RWPE2 (cell line): ENCODE measurements around the gene RNF32.

ENCODE experiments used
- ATAC-seq: fragments of 200-7000 bp; cut with Tn5 transposase; 3 replicates; pipeline ENCODE4 v1.9.1; 2021; ENCODE audit warnings: low read depth
- DNase-seq: peaks from one replicate; pipeline ENCODE4 v3.0.0-alpha.2; 2020; ENCODE audit warnings: low spot score
- H3K27ac ChIP-seq: fragments of 450-650 bp; 2 replicates; pipeline ENCODE4 v1.5.1; 2017; ENCODE audit warnings: mild to moderate bottlenecking; ENCODE audit not compliant: poor library complexity, severe bottlenecking
- H3K27me3 ChIP-seq: fragments of 250-450 bp; sonication (Bioruptor Pico); 2 replicates; pipeline ENCODE4 v1.5.1; 2021; ENCODE audit warnings: mild to moderate bottlenecking, moderate library complexity; ENCODE audit not compliant: insufficient read depth, poor library complexity, severe bottlenecking
- H3K36me3 ChIP-seq: fragments of 250-450 bp; sonication (Bioruptor Pico); 2 replicates; pipeline ENCODE4 v1.5.1; 2020; ENCODE audit warnings: low read depth, mild to moderate bottlenecking, moderate library complexity
- H3K4me1 ChIP-seq: fragments of 250-450 bp; sonication (Bioruptor Pico); 2 replicates; pipeline ENCODE4 v1.5.1; 2021; ENCODE audit warnings: mild to moderate bottlenecking, moderate library complexity; ENCODE audit not compliant: insufficient read depth, poor library complexity, severe bottlenecking
- H3K4me3 ChIP-seq: fragments of 250-450 bp; sonication (Bioruptor Pico); 2 replicates; pipeline ENCODE4 v1.5.1; 2021; ENCODE audit warnings: mild to moderate bottlenecking, moderate library complexity; ENCODE audit not compliant: severe bottlenecking
- H3K9me3 ChIP-seq: fragments of 250-450 bp; sonication (Bioruptor Pico); 2 replicates; pipeline ENCODE4 v1.5.1; 2021; ENCODE audit warnings: mild to moderate bottlenecking, moderate library complexity; ENCODE audit not compliant: severe bottlenecking
- CTCF ChIP-seq: fragments of 450-650 bp; IDR thresholded peaks from one replicate; pipeline ENCODE4 v1.5.1; 2017; ENCODE audit warnings: mild to moderate bottlenecking, moderate library complexity; ENCODE audit not compliant: poor library complexity, severe bottlenecking

The RNF32 gene

GRCh38 chr7:156680281-156680680 is 39.7 kb downstream of the RNF32 start:
- Histone ChIP-seq H3K9me3 (no peaks in the 10 kb centered on the region), H3K4me1 (no peaks in the 10 kb centered on the region), H3K27me3 (no peaks in the 10 kb centered on the region), H3K36me3 (peaks cover 23% of the 10 kb centered on the region), H3K4me3 (no peak overlapping the region), H3K27ac (no peak overlapping the region)
- no peak for DNase-seq
- TF ChIP-seq CTCF: no peak
- ATAC-seq: no peak

GRCh38 chr7:156682928-156683327 is 42.4 kb downstream of the RNF32 start:
- H3K27me3 ChIP-seq: no peaks in the 10 kb centered on the region
- no peaks in the 10 kb centered on the region for H3K4me1 ChIP-seq
- TF ChIP-seq CTCF: no peak
- no peak overlapping the region for H3K27ac ChIP-seq
- no peaks in the 10 kb centered on the region for H3K9me3 ChIP-seq
- H3K4me3 ChIP-seq: no peak overlapping the region
- DNase-seq: no peak
- H3K36me3 ChIP-seq: peaks cover 17% of the 10 kb centered on the region
- no peak for ATAC-seq

GRCh38 chr7:156684251-156684650 is 43.7 kb downstream of the RNF32 start:
- H3K27me3 ChIP-seq: no peaks in the 10 kb centered on the region
- no peak overlapping the region for H3K4me3 ChIP-seq
- DNase-seq (no peak), ATAC-seq (no peak)
- H3K9me3 ChIP-seq: no peaks in the 10 kb centered on the region
- H3K27ac ChIP-seq: no peak overlapping the region
- H3K4me1 ChIP-seq: no peaks in the 10 kb centered on the region
- no peak for TF ChIP-seq CTCF
- peaks cover 17% of the 10 kb centered on the region for H3K36me3 ChIP-seq

- Histone ChIP-seq H3K4me3 (no peak overlapping the region), H3K27ac (no peak overlapping the region), H3K36me3 (peaks cover 15% of the 10 kb centered on the region), H3K4me1 (no peaks in the 10 kb centered on the region), H3K9me3 (no peaks in the 10 kb centered on the region), H3K27me3 (no peaks in the 10 kb centered on the region)
- TF ChIP-seq CTCF: no peak
- ATAC-seq (no peak), DNase-seq (no peak)
Measured at GRCh38 chr7:156684661-156685060, 44.1 kb downstream of the RNF32 start.

GRCh38 chr7:156691764-156692163 is 51.2 kb downstream of the RNF32 start:
- no peak for DNase-seq
- no peak for ATAC-seq
- Histone ChIP-seq H3K36me3 (no peaks in the 10 kb centered on the region), H3K9me3 (no peaks in the 10 kb centered on the region), H3K27me3 (no peaks in the 10 kb centered on the region), H3K27ac (no peak overlapping the region), H3K4me3 (no peak overlapping the region), H3K4me1 (no peaks in the 10 kb centered on the region)
- TF ChIP-seq CTCF: no peak
